Thymus (tissue), 14 donors: Measurements from ENCODE around the gene LATS2. TPM values are rescaled to one million over a fixed set of nuclear protein-coding genes. Genes with fewer than 3 reads are reported as not detected.
A peak's percentile ranks its signal among the peaks of the same experiment; 100 is the strongest.

Experiments used
- DNase-seq, 9 donors: peaks; one replicate each; pipeline ENCODE4 v3.0.0-alpha.2; 2013; ENCODE audit warnings: low spot score in 9 of 9, low read depth in 6 of 9, missing footprints in 1 of 9
- H3K27ac ChIP-seq, 2 donors: one replicate each; pipeline ENCODE4 v1.5.1; 2013; ENCODE audit warnings: control low read depth in 1 of 2, low read depth in 1 of 2, low read length in 1 of 2, mild to moderate bottlenecking in 1 of 2, moderate library complexity in 1 of 2
- H3K27me3 ChIP-seq, 2 donors: one replicate each; pipeline ENCODE4 v1.5.1; 2013; ENCODE audit warnings: low read length in 1 of 2; ENCODE audit not compliant: control insufficient read depth in 2 of 2, insufficient read depth in 1 of 2
- H3K36me3 ChIP-seq, 2 donors: one replicate each; pipeline ENCODE4 v1.5.1; 2013; ENCODE audit warnings: low read length in 1 of 2, mild to moderate bottlenecking in 1 of 2, moderate library complexity in 1 of 2; ENCODE audit not compliant: control insufficient read depth in 2 of 2, insufficient read depth in 2 of 2
- H3K4me1 ChIP-seq, 2 donors: one replicate each; pipeline ENCODE4 v1.5.1; 2013; ENCODE audit warnings: low read length in 2 of 2; ENCODE audit not compliant: control insufficient read depth in 2 of 2, insufficient read depth in 2 of 2
- H3K4me3 ChIP-seq, 2 donors: one replicate each; pipeline ENCODE4 v1.5.1; 2013; ENCODE audit warnings: low read length in 2 of 2, control low read depth in 1 of 2, mild to moderate bottlenecking in 1 of 2
- H3K9me3 ChIP-seq, 2 donors: one replicate each; pipeline ENCODE4 v1.5.1; 2013; ENCODE audit warnings: low read length in 1 of 2, mild to moderate bottlenecking in 1 of 2; ENCODE audit not compliant: control insufficient read depth in 2 of 2, insufficient read depth in 1 of 2
- WGBS: extraction: QIAGEN DNeasy Blood & Tissue Kit; methylation state at CpG from one replicate; pipeline ENCODE4 v1.1.7; 2013; 5-methylcytosine and 5-hydroxymethylcytosine counted together
- long read RNA-seq, 10 donors: transcript quantifications; one replicate each; lab custom pipeline, GENCODE V29; 2026
- polyA plus RNA-seq: library from polyadenylated mRNA; stranded (reverse); fragments of 200-250 nt; gene quantifications from one replicate; pipeline ENCODE4 v1.2.3, GENCODE V29; 2013
- total RNA-seq: library from RNA; stranded (reverse); fragments of 120-200 nt; gene quantifications from one replicate; pipeline ENCODE4 v1.2.4, GENCODE V29; 2013
- donor health status: healthy.

The LATS2 gene
- total RNA-seq = 1.2 TPM
- 4.6 TPM for polyA plus RNA-seq
- long read RNA-seq, donor 1 = 0 reads
- long read RNA-seq, donor 2 = 0 reads
- long read RNA-seq, donor 3 = 0 reads
- long read RNA-seq, donor 4, partial matches to known transcripts = 14 of 14 reads
- long read RNA-seq, donor 4, other reads (novel, unspliced or antisense) = 0 of 14 reads
- long read RNA-seq, donor 5 = 0 reads
- long read RNA-seq, donor 6 = 0 reads
- long read RNA-seq, donor 7 = 0 reads
- long read RNA-seq, donor 8, full-length matches to known transcripts = 1 of 1 reads
- long read RNA-seq, donor 8, partial matches to known transcripts = 0 of 1 reads
- long read RNA-seq, donor 8, other reads (novel, unspliced or antisense) = 0 of 1 reads
- long read RNA-seq, donor 9 = 0 reads
- long read RNA-seq, donor 10 = 0 reads

DNA sequence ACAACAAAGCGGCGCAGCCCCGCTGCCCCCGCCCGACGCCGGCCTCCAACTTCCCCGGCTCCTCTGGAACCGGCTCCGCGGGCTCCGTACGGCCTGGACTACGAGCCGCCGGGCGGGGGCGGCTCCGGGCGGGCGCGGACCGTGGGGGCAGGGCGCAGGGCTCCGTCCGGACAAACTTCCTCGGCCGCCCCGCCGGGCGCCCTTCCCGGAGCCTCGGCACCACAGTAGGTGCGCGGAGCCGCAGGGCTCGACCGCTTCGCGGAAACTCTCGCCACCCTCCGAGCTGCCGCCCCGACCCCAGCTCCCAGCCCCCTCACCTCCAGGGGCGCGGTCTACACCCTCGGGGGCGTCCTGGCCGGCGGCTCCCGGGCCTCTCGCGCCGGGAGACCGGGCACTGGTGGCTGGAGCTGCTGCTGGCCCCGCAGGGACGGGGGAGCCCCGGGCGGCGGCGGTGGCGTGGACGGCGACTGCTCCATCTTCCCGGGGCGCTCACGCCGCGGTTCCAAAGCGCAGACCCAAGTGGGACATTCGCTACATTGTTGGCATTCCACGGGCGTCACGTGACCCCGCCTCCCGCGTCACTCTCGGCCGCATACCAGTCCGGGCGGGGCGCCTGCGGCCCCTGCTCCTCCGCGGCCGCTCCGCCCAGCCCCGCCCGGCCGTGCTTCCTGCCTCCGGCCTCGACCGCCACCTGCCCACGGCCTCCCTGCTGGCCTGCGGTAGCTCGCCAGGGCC, at the start of gene LATS2:
TSS of gene LATS2 (minus strand) at position 558 of the 735 bp plus-strand sequence. CDS start 15,560 bp downstream, outside the sequence.
- Histone ChIP-seq H3K9me3 (peaks cover 0 to 3% of the 10 kb centered on the region in 2 donors), H3K4me3 (peak within 1 kb of the TSS; percentile 30 to 74), H3K4me1 (peaks cover 0 to 4% of the 10 kb centered on the region in 2 donors), H3K36me3 (no peaks in the 10 kb centered on the region), H3K27ac (peak within 1 kb of the TSS; percentile 43 to 91), H3K27me3 (peaks cover 23 to 41% of the 10 kb centered on the region in 2 donors)
- DNase-seq = peak in 3 of 9 donors; percentile 33 to 55 (median 35)
- WGBS = under 1% methylated on average over 96 of the region's 96 CpGs

DNA sequence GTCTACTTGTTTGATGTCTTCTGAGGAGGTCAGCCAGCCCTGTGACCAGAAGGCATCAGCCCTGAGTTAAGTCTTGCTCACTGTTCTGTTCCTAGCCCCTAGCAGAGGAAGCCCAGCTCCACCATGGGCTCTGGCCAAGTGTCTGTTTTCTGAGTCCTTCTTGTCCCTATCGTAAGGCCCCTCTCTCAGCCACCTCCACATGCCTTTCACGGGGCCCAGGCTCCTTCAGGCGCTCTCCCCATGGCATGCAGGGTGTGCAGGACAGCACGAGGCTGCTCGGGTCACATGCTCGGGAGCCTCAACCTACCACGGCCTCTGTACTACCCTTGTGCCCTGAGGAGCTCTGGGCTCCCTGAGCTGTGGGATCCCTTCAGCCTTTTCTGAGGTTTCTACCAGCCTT, 47.8 kb upstream of the LATS2 start:
- Histone ChIP-seq H3K36me3 (no peaks in the 10 kb centered on the region), H3K4me1 (no peaks in the 10 kb centered on the region), H3K27ac (no peak overlapping the region), H3K4me3 (no peak overlapping the region), H3K27me3 (no peaks in the 10 kb centered on the region), H3K9me3 (no peaks in the 10 kb centered on the region)
- 97% methylated on average over 7 of the region's 7 CpGs for WGBS
- no peak for DNase-seq

DNA sequence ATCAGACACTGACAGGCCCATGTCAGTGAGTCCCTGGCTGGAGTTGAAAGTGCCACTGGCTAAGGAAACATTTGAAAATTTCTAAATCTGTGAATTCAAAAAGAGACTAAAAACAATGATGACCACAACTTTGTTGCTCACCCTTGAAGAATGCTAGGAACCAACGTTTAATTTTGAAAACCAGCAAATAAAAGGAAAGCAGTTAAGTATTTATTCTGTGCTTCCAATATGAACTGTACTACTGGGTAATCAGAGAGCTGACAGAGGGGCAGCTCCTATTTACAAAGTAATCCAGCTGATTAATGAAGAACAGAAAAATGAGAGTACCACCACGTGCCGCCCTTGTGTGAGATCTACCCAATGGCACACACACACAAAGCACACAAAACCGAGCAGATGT, 44.7 kb upstream of the LATS2 start:
- WGBS = 93% methylated on average over 4 of the region's 4 CpGs
- Histone ChIP-seq H3K9me3 (no peaks in the 10 kb centered on the region), H3K36me3 (no peaks in the 10 kb centered on the region), H3K4me1 (no peaks in the 10 kb centered on the region), H3K27me3 (no peaks in the 10 kb centered on the region), H3K4me3 (no peak overlapping the region), H3K27ac (no peak overlapping the region)
- no peak for DNase-seq

DNA sequence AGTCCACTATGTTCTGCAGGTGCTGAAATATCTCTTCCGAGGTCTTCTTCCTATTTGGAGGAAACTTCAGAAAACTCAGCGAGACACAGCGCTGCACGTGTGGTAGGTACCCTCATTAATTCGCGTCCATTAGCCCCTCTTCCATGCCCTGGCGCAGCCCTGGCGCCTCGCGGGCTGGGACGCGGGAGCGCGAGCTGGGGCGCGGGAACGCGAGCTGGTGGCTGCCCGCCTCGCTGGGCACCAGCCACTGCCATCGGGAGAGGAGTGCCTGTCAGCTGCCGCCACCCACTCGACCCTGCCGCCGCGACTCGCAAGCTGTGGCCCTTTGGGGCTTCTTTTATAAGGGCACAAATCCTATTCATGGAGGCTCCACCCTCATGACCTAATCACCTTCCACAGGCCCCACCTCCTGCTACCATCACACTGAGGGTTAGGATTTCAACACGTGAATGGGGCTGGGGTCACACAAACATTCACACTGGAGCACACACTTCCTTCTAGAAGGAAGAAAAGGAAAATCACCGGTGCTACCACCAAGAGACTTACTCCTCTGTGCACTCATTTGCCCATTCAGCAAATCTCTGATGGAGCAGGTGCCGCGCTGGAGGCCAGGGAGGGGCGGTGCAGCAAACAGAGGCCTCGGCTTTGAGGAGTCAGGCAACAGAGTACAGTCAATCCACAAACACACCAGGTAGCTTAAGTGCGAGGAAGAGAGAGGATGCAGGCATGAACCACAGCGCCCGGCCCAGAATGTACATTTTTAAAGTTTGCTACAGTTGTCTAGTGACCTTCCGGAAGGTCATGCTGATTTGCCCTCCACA, 43.0 kb upstream of the LATS2 start:
- H3K27me3 ChIP-seq = no peaks in the 10 kb centered on the region
- H3K4me1 ChIP-seq = no peaks in the 10 kb centered on the region
- no peak overlapping the region for H3K27ac ChIP-seq
- no peaks in the 10 kb centered on the region for H3K9me3 ChIP-seq
- 98% methylated on average over 37 of the region's 37 CpGs for WGBS
- no peak overlapping the region for H3K4me3 ChIP-seq
- H3K36me3 ChIP-seq = no peaks in the 10 kb centered on the region
- no peak for DNase-seq

DNA sequence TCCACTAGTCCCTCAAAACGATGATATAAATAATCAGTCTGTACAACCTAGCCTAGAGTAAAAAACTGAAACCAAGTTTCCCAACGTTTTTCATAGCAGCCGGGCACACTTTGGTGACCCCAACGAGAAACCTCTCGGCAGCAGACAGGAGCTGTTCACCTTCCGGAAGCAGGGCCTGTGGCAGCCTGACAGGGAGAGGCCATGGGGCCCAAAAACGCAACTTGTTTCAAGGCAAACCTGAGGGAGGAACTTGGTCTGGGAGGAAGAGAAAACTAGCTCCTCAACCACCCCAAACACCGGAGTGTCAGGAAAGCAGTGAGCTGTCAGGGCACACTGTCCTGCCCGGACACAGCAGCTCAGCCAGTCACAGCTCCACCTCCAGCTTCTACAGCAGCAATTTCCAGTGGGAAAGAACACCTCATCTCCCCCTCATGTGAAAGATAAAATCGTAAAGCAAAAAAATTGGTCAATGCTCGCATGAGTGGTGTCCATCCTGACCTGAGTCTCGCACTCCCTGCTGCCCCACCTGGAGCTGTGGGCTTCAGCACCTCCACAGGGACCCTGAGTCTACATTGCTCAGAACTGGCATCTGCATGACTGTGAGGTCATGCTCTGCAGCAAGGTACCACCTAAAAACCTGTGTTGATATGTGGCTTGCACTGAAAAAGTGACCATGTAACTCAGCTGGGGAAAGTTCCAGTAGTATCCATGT, 40.6 kb upstream of the LATS2 start:
- H3K27me3 ChIP-seq = no peaks in the 10 kb centered on the region
- DNase-seq = no peak
- H3K36me3 ChIP-seq = no peaks in the 10 kb centered on the region
- no peaks in the 10 kb centered on the region for H3K9me3 ChIP-seq
- 89% methylated on average over 12 of the region's 12 CpGs for WGBS
- no peak overlapping the region for H3K27ac ChIP-seq
- no peak overlapping the region for H3K4me3 ChIP-seq
- H3K4me1 ChIP-seq = no peaks in the 10 kb centered on the region

DNA sequence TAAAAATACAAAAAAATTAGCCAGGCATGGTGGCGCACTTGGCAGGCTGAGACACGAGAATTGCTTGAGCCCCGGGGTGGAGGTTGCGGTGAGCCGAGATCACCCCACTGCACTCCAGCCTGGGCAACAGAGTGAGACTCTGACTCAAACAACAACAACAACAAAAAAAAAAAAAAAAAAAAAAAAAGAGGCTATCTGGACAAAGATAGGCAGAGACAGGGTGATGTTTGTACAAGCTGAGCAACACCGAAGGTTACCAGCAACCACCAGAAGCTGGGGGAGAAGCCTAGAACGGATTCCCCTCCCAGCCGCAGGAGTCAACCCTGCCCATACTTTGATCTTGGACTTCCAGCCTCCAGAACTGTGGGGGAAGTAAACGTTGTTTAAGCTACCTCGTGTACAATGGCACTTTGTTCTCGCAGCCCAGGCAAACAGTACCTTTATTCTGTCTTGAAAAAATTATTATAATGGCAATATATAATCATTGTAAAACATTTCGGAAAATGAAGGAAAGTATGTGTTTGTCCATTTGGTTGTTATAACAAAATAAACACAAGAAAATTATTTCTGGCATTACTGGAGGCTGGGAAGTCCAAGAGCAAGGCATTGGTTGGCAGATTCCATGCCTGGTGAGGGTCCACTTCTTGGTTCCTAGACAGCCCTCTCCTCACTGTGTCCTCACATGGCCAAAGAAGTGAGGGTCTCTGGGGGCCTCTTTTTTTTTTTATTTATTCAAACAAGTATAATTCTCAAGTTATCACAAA, 39.8 kb upstream of the LATS2 start:
- H3K36me3 ChIP-seq = no peaks in the 10 kb centered on the region
- 96% methylated on average over 12 of the region's 12 CpGs for WGBS
- DNase-seq = no peak
- no peak overlapping the region for H3K27ac ChIP-seq
- H3K4me3 ChIP-seq = no peak overlapping the region
- H3K27me3 ChIP-seq = no peaks in the 10 kb centered on the region
- no peaks in the 10 kb centered on the region for H3K4me1 ChIP-seq
- no peaks in the 10 kb centered on the region for H3K9me3 ChIP-seq

DNA sequence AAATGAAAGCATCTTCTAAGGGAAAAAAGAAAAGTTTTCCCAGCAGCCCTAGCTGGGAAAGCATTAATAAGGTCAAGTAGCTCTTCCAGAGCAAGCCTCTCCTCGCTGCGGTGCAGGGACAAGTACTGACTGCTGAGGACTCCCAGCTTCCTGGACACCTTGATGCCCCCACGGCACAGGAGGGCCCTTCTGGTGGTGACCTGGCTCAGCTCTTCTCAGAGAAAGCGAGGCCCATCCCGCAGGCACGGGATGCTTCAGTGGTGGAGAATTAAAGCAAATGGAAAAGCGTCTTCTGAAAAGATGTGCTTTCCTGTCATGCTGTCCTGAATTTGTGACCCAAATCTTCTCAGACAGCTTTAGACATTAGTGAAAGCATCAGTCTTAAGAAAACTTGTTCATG, 38.8 kb upstream of the LATS2 start:
- no peak overlapping the region for H3K4me3 ChIP-seq
- H3K9me3 ChIP-seq = no peaks in the 10 kb centered on the region
- no peak for DNase-seq
- H3K36me3 ChIP-seq = no peaks in the 10 kb centered on the region
- H3K27ac ChIP-seq = no peak overlapping the region
- no peaks in the 10 kb centered on the region for H3K27me3 ChIP-seq
- WGBS = 94% methylated on average over 7 of the region's 7 CpGs
- no peaks in the 10 kb centered on the region for H3K4me1 ChIP-seq

DNA sequence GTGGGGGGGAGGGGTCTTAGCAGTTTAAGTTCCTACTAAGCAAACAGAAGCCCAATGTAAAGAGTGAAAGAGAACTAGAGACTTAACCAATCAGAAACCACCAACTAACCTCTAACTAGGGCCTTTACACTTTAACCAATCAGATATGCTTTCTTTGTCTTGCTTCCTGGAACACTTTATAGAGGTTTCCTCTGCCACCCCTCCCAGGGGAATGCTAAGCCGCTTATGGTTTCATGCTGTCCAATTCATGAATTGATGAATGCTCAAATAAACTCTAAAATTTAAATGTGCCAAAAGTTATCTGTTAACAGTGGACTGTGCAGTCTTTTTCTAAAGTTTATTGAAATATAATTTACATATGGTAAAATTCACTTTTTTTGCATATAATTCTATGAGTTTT, 33.9 kb upstream of the LATS2 start:
- no peaks in the 10 kb centered on the region for H3K36me3 ChIP-seq
- no peaks in the 10 kb centered on the region for H3K4me1 ChIP-seq
- H3K4me3 ChIP-seq = no peak overlapping the region
- H3K27me3 ChIP-seq = no peaks in the 10 kb centered on the region
- H3K9me3 ChIP-seq = no peaks in the 10 kb centered on the region
- whole genome bisulfite sequencing = 94% methylated on average over 1 of the region's 1 CpG
- DNase-seq = no peak
- no peak overlapping the region for H3K27ac ChIP-seq
